NT2/D1 (cell line): ENCODE results near the gene ECT2.

Experiments
- SUZ12 ChIP-seq: IDR thresholded peaks from 2 replicates; pipeline ENCODE4 v1.6.1; 2011; ENCODE audit not compliant: insufficient read length, insufficient read depth; ENCODE audit errors: extremely low read depth
- YY1 ChIP-seq: IDR thresholded peaks from 2 replicates; pipeline ENCODE4 v1.6.1; 2011; ENCODE audit not compliant: insufficient read length, insufficient read depth
- ZNF274 ChIP-seq: IDR thresholded peaks from 2 replicates; pipeline ENCODE4 v1.6.1; 2011; ENCODE audit warnings: mild to moderate bottlenecking, low read depth, low read length

- TF ChIP-seq YY1 (no peak), ZNF274 (no peak), SUZ12 (no peak)
Observed at GRCh38 chr3:172811099-172811498, 60.6 kb downstream of the ECT2 start.
